ENCODE results near the gene PPP4R2. TPM values are rescaled to one million over a fixed set of nuclear protein-coding genes. Genes with fewer than 3 reads are reported as not detected.
A peak's percentile ranks its signal among the peaks of the same experiment; 100 is the strongest.

Gene PPP4R2
- total RNA-seq, 1 donor from 2014 or later: 143 TPM

DNA sequence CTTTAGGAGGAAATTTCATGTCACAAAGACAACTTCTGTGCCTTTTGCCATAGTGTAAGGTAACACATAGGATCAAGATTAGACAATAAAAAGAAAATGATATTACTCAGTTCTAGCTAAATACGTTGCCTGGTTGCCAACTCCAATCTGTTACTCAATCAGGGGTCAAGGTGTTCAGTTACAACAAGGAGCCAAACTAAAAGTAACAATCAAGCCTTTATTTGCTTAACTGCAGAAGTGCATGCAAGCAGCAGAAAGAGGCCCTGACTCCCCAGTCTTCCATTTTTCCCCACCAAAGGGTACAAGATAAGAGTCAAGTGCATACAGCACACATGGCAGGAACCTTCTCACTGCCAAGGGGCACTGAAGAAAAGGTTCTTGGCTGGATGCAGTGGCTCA is 28.3 kb upstream of the PPP4R2 start:
- Mint-ChIP-seq H3K9me3 (peaks cover under 1% of the 10 kb centered on the region), H3K27me3 (ENCODE audit: insufficient read depth, low read depth) (no peaks in the 10 kb centered on the region), H3K27ac (no peak overlapping the region), H3K36me3 (no peaks in the 10 kb centered on the region), H3K4me1 (peaks cover 12% of the 10 kb centered on the region), H3K4me3 (no peak overlapping the region)
- Histone ChIP-seq H3K4me3 (no peak overlapping the region), H3K9me3 (ENCODE audit: low read depth) (no peaks in the 10 kb centered on the region), H3K4me1 (peaks cover 11% of the 10 kb centered on the region), H4K20me1 (ENCODE audit: low read depth) (no peaks in the 10 kb centered on the region), H3K27me3 (no peaks in the 10 kb centered on the region), H3F3A (ENCODE audit: low read depth) (peaks cover 9% of the 10 kb centered on the region), H3K36me3 (no peaks in the 10 kb centered on the region), H3K9ac (no peak overlapping the region), H3K4me2 (no peak overlapping the region), H3K79me2 (ENCODE audit: low read depth) (no peaks in the 10 kb centered on the region), H2AFZ (replicated peaks) (no peak overlapping the region), H3K27ac (no peak overlapping the region)
- no peak for DNase-seq (ENCODE audit: low spot score)
- TF ChIP-seq, protein P1, sequence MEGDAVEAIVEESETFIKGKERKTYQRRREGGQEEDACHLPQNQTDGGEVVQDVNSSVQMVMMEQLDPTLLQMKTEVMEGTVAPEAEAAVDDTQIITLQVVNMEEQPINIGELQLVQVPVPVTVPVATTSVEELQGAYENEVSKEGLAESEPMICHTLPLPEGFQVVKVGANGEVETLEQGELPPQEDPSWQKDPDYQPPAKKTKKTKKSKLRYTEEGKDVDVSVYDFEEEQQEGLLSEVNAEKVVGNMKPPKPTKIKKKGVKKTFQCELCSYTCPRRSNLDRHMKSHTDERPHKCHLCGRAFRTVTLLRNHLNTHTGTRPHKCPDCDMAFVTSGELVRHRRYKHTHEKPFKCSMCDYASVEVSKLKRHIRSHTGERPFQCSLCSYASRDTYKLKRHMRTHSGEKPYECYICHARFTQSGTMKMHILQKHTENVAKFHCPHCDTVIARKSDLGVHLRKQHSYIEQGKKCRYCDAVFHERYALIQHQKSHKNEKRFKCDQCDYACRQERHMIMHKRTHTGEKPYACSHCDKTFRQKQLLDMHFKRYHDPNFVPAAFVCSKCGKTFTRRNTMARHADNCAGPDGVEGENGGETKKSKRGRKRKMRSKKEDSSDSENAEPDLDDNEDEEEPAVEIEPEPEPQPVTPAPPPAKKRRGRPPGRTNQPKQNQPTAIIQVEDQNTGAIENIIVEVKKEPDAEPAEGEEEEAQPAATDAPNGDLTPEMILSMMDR (IDR thresholded peaks at IDR 0.05): no peak
- TF ChIP-seq EZH2 (IDR thresholded peaks at IDR 0.05): no peak
- TF ChIP-seq EZH2phosphoT487 (IDR thresholded peaks at IDR 0.05): no peak

DNA sequence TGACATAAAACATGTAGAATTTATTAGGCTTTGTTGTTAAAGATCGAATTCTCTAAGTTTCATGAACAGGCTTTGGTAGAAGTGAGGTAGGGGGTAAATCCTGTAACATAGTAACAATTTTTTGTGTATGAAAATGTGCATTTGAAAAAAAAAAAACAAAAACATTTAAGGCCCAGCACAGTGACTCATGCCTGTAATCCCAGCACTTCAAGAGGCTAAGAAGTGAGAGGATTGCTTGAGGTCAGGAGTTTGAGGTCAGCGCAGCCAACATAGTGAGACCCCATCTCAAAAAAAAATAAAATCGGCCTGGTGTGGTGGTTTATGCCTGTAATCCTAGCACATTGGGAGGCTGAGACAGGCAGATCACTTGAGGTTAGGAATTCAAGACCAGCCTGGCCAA is 26.8 kb upstream of the PPP4R2 start:
- peaks cover 8% of the 10 kb centered on the region for H3K4me1 Mint-ChIP-seq
- H3K9me3 Mint-ChIP-seq: peaks cover 5% of the 10 kb centered on the region

DNA sequence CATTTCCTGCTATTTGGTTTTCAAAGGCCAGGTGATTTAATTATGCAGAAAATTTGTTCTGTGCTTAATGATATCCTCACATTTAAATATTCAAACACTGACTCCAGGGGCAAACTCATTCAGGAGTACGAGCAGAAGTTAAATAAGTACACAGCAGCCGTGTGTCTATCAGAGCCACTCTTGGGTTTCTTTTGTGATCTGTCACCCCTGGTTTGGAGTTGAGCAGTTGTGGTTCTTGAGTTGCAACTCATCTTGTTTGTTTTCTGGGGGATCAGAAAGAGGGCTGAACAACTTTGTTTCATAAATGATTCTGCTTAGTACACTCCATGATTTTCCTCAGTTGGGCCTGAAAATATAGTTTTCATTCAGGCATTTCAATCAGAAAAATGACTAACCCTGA is 25.7 kb upstream of the PPP4R2 start:
- Histone ChIP-seq H3K4me2 (no peak overlapping the region), H4K20me1 (ENCODE audit: low read depth) (no peaks in the 10 kb centered on the region), H3K9ac (no peak overlapping the region), H3K36me3 (no peaks in the 10 kb centered on the region), H3K4me1 (peaks cover 7% of the 10 kb centered on the region), H3K27me3 (no peaks in the 10 kb centered on the region), H3K79me2 (ENCODE audit: low read depth) (no peaks in the 10 kb centered on the region), H3K4me3 (no peak overlapping the region), H2AFZ (replicated peaks) (no peak overlapping the region), H3K27ac (no peak overlapping the region), H3F3A (ENCODE audit: low read depth) (no peaks in the 10 kb centered on the region), H3K9me3 (ENCODE audit: low read depth) (no peaks in the 10 kb centered on the region)
- DNase-seq (ENCODE audit: low spot score): no peak
- Mint-ChIP-seq H3K27ac (peak overlapping the region; percentile 46), H3K9me3 (peaks cover 5% of the 10 kb centered on the region), H3K4me1 (peaks cover 7% of the 10 kb centered on the region), H3K4me3 (no peak overlapping the region), H3K27me3 (ENCODE audit: insufficient read depth, low read depth) (no peaks in the 10 kb centered on the region), H3K36me3 (no peaks in the 10 kb centered on the region)
- TF ChIP-seq EZH2phosphoT487 (IDR thresholded peaks at IDR 0.05) (no peak), EZH2 (IDR thresholded peaks at IDR 0.05) (no peak)
- TF ChIP-seq, protein P1 (IDR thresholded peaks at IDR 0.05): no peak

More for the DNA sequence above, 26.8 kb upstream of the PPP4R2 start:
- Histone ChIP-seq H3K27me3 (no peaks in the 10 kb centered on the region), H3K79me2 (ENCODE audit: low read depth) (no peaks in the 10 kb centered on the region), H3K4me3 (no peak overlapping the region), H3F3A (ENCODE audit: low read depth) (peaks cover 6% of the 10 kb centered on the region), H2AFZ (replicated peaks) (no peak overlapping the region), H3K9me3 (ENCODE audit: low read depth) (no peaks in the 10 kb centered on the region), H4K20me1 (ENCODE audit: low read depth) (no peaks in the 10 kb centered on the region), H3K27ac (no peak overlapping the region), H3K4me2 (no peak overlapping the region), H3K4me1 (peaks cover 2% of the 10 kb centered on the region), H3K9ac (no peak overlapping the region), H3K36me3 (no peaks in the 10 kb centered on the region)
- no peaks in the 10 kb centered on the region for H3K36me3 Mint-ChIP-seq
- H3K4me3 Mint-ChIP-seq: no peak overlapping the region
- no peak overlapping the region for H3K27ac Mint-ChIP-seq
- TF ChIP-seq EZH2 (IDR thresholded peaks at IDR 0.05) (no peak), EZH2phosphoT487 (IDR thresholded peaks at IDR 0.05) (no peak)
- TF ChIP-seq, protein P1 (IDR thresholded peaks at IDR 0.05): no peak
- DNase-seq (ENCODE audit: low spot score): no peak
- no peaks in the 10 kb centered on the region for H3K27me3 Mint-ChIP-seq (ENCODE audit: insufficient read depth, low read depth)
